ENCODE results near the gene SNRNP40. TPM values are rescaled to one million over a fixed set of nuclear protein-coding genes. Genes with fewer than 3 reads are reported as not detected.
"Not testable (repeated sequence)": the region's sequence is repeated elsewhere in the genome, so short reads cannot be mapped to it uniquely, and the experiment has no call there.

The SNRNP40 gene
- total RNA-seq, 1 donor from 2014 or later: 28.4 TPM

DNA sequence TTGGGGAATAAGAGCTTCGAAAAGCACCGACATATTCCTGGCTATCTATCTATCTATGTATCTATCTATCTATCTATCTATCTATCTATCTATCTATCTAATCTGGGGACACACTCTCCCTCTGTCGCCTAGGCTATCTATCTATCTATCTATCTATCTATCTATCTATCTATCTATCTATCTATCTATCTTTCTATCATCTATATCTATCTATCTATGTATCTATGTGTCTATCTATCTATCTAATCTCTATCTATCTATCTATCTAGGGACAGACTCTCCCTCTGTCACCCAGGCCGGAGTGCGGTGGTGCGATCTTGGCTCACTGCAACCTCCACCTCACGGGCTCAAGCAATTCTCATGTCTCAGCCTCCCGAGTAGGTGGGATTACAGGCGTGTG, 14.2 kb downstream of the SNRNP40 start:
- not testable (repeated sequence) for DNase-seq (ENCODE audit: low spot score)

- no peak for DNase-seq (ENCODE audit: low spot score)
Observed at GRCh38 chr1:31273619-31274018, 23.0 kb downstream of the SNRNP40 start.

DNA sequence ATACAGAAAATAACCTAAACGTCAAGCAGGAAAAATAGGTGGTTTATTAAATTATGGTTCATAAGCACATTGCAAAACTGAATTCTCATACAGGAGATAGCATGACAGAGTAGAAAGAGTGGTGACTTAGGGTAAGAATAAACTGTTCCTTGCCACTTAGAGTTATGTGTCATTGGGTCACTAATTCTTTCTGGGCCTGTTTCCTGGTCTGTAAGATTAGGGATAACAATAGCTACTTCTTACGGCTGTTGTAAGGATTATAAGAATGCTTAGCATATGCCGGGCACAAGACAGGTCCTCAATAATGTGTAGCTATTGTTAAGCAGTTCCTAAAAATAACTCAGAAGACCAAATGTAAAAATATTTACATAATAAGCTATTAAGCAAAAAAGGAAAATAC, 24.2 kb downstream of the SNRNP40 start:
- no peak for DNase-seq (ENCODE audit: low spot score)

GRCh38 chr1:31266547-31266946, 30.0 kb downstream of the SNRNP40 start:
- no peak for DNase-seq (ENCODE audit: low spot score)

DNA sequence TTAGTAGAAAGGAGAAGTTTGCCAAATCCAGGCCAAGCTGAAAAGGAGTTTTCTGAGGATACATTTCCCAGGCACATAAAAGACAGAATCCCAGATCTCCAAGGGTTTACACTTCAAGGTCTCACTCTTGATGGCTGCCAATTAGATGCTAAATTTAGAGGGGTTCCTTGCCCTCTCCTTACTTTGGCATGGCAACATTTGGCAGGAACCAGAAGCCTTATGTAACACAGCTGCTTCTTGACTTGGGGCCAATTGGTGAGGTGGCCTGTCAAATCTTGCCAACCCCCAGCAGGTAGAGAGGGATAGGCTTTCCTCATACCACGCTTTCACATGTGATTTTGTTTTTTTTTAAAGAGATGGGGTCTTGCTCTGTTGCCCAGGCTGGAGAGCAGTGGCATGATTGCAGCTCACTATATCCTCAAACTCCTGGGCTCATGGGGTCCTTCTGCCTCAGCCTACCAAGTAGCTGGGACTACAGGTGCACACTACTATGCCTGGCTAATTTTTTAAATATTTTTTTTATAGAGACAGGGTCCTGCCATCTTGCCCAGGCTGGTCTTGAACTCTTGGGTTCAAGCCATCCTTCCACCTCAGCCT, 31.7 kb downstream of the SNRNP40 start:
- no peak for DNase-seq (ENCODE audit: low spot score)

DNA sequence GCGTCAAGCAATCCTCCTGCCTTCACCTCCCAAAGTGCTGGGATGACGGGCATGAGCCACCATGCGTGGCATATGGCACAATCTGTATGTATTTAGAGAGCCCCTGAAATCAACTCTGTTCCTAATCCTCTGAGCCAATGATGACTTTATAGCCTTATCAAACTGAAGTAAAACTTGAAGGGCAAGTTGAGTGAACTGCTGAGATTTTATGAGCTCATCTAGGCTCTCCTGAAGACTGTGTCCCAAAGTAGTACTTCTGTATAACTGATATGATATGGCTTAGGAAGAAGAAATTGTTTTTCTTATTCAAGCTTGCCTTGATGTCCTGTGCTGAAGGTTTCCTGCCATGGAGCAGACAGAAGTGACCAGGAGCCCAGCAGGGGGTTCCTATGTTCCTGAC, 33.2 kb downstream of the SNRNP40 start:
- DNase-seq (ENCODE audit: low spot score): no peak

- not testable (repeated sequence) for DNase-seq (ENCODE audit: low spot score)
Observed at GRCh38 chr1:31262393-31262792, 34.2 kb downstream of the SNRNP40 start.

DNA sequence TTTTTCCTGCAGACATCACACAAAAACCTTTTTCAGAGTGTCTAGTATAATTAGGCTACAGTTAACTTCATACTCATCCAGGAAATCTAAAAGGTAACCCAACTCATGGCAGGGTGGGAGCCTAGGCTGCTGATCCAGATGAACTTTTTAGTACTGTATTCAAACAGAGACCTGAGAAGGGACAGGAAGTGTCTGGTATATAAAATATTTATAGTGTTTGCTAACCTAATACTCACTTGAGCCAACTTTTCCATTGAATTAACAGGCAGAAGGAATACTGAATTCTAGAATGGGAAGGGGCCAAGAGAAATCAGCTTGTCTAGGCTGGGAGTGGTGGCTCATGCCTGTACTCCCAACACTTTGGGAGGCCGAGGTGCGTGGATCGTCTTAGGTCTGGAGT, 34.7 kb downstream of the SNRNP40 start:
- no peak for DNase-seq (ENCODE audit: low spot score)

DNA sequence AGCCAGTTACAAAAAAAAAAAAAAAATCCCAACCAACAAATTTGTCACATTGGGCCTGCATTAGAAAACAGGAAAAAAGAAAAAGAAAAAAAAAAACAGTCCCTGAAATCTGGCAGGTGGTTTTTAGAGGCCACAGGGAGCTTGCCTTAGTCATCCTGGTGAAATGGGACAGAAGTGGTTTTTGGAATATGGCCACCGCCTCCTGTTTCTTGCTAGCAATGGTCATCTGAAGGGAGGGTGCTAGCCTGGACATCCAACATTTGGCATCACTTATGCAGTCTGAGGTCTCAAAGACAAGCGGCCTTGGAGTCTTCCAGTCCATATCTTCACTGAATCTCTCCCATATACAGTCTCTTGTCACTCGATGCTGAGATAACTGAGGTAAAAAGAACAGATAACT, 36.8 kb downstream of the SNRNP40 start:
- no peak for DNase-seq (ENCODE audit: low spot score)

GRCh38 chr1:31258581-31258980, 38.0 kb downstream of the SNRNP40 start:
- no peak for DNase-seq (ENCODE audit: low spot score)

- DNase-seq (ENCODE audit: low spot score): no peak
Observed at GRCh38 chr1:31257213-31257612, 39.4 kb downstream of the SNRNP40 start.

- no peak for DNase-seq (ENCODE audit: low spot score)
Observed at GRCh38 chr1:31249854-31250253, 46.7 kb downstream of the SNRNP40 start.

DNA sequence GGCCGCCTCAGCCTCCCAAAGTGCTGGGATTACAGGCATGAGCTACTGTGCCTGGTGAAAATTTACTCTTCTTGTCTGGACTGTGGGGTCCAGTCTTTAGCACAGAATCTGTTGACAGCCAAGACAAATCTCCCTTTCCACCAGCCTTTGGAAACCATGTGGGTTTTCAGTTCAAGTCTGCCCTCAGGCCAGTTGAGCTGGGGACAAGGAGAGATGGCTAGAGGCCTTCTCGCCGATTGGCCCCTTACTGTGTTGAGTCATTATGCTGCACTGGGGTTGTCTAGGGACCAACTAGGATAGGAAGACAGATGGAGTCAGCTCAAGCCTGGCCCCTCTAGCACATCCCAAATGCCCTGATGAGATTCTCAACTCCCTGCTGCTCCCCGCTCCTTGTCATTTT, 48.3 kb downstream of the SNRNP40 start:
- no peak for DNase-seq (ENCODE audit: low spot score)

GRCh38 chr1:31244326-31244725, 52.3 kb downstream of the SNRNP40 start:
- no peak for DNase-seq (ENCODE audit: low spot score)

DNA sequence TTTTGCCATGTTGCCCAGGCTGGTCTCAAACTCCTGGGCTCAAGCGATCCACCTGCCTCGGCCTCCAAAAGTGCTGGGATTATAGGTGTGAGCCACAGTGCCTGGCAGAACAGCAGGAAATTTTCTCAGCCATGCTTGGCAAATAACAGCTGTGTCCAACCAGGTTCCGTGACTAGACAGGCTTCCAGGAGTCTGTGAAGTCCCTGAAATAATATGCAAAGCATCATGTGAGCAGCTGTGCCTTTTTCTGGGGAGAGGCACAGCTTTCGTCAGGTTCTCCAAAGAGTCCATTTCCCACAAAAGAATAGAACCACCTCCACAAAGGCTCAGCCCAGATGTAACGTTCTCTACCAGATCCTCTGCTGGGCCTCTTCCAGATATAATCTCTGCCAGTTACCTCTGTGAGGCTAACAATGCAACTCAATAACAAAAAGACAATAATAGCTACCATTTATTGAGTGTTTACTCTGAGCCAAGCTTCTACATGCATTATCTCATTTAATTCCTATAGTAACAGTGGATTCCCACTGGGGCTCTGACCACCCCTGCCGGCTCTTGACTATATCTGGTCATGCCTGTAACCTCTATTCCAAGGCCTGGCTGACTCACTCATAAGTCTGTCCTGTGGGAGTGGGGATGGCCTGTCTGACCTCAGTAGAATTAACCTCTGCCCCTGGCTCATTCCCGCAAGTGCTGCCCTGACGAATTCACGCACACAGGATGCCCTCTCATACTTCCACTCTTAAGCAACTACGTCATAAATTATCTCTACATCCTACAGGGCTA, 52.9 kb downstream of the SNRNP40 start:
- no peak for DNase-seq (ENCODE audit: low spot score)

DNA sequence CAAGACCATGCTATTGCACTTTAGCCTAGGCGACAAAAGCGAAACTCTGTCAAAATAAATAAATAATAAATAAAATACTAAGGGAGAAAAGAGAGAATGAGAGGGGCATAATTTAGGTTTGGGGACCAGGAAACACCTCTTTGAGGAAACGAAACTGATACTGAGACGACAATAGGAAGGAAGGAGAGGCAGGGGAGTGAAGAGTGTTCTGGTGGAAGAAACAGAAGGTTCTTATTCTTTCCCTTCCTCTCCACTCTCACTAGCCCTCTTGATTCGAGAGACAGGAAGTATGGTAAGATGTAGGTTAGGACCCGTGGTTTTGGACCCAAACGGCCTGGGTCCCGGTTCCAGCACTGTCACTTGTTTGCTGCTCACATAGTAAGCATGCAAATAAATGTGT, 55.3 kb downstream of the SNRNP40 start:
- no peak for DNase-seq (ENCODE audit: low spot score)

GRCh38 chr1:31239653-31240241, 56.8 kb downstream of the SNRNP40 start, which contains the start of gene NKAIN1:
TSS of gene NKAIN1 (minus strand) at chr1:31239887. CDS start at chr1:31239547, 340 bp downstream.
- DNase-seq (ENCODE audit: low spot score): no peak

DNA sequence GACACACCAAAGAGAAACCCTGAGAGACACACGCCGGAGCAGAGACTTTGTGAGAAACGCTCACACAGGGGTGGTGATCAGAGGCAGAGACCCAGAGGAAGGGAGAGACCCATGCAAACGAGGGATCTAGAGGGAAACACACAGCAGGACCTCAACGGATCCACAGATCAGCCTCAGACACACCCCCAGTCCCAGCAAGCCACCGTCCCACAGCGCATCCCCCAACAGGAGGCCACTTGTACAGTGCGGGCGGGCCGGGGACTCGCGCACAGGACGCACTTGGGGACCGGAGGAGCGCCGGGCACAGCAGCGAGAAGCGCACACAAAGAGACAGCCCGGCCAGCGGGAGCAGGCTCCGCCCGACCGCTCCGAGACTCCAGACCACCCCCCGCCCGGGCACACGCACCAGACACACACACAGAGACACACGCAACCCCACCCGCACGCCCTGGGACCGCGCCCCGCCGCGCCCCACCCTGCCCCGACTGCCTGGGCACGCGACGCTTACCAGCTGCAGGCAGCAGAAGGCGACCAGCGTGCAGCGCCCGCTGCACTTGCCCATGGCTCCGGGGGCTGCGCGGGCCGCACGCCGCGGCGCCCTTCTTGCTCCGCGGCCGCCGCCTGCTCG, 57.5 kb downstream of the SNRNP40 start:
- no peak for DNase-seq (ENCODE audit: low spot score)

DNA sequence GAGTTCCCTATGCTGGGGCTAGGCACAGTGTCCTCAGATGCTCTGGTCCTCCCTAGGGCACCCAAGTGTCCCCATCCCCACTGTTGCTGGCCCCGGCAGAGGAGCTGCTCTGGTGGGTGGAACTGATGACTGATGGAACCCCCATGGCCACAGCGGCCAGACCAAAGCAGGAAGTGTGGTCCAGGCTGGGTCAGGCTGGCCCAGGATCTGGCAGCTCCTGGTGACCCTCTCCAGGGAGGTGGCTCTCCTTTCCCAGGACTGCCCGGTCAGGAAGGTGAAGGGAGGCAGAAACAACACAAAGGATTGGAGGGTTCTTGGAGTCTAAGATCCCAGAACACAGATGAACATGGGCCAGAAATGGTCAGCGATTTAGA, 58.0 kb downstream of the SNRNP40 start:
- no peak for DNase-seq (ENCODE audit: low spot score)

DNA sequence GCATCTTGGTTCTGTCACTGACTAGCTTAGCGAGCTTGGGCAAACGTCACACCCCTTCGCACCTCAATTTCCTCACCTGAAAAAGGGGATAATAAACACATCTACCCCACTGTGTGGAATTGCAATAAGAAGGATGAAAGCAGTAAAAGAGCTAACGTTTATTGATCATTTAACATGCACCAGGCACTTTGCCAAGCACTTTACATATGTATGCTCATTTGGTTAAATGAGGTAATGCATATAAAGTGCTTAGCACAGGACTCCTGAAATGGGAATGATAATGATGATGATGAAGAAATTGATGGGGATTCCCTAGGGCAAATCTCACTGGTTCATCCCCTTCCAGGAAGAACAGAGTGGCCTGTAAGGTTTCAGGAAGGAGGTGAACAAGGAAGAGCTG, 61.7 kb downstream of the SNRNP40 start:
- DNase-seq (ENCODE audit: low spot score): no peak

GRCh38 chr1:31234123-31234708, 62.4 kb downstream of the SNRNP40 start:
- DNase-seq (ENCODE audit: low spot score): no peak

DNA sequence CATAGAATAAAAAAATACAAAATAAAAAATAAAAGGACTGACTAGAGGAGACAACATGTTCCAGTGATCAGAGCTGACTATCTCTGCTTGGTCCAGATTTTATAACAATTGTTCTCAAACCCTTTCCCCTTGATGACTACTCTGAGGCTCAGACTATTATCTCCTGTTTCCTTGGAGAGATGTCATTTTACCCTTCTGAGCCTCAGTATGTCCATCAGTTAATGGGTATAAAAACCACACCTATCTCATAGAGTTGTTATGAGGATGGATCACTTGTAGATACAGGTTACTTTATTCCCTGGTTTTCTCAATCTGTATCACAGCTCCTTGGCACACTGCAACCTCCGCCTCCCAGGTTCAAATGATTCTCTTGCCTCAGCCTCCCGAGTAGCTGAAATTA, 63.9 kb downstream of the SNRNP40 start:
- DNase-seq (ENCODE audit: low spot score): no peak

Data from mucosa of gallbladder (tissue), 1 donor.